Measurements from ENCODE around the gene STARD9. TPM values are rescaled to one million over a fixed set of nuclear protein-coding genes. Genes with fewer than 3 reads are reported as not detected.

STARD9 gene
- total and polyA plus RNA-seq, 2 of the 13 experiments (the other 11 are each of a cell fraction or from before 2014, with no cell fraction given) = 5.3 to 7.5 TPM

DNA sequence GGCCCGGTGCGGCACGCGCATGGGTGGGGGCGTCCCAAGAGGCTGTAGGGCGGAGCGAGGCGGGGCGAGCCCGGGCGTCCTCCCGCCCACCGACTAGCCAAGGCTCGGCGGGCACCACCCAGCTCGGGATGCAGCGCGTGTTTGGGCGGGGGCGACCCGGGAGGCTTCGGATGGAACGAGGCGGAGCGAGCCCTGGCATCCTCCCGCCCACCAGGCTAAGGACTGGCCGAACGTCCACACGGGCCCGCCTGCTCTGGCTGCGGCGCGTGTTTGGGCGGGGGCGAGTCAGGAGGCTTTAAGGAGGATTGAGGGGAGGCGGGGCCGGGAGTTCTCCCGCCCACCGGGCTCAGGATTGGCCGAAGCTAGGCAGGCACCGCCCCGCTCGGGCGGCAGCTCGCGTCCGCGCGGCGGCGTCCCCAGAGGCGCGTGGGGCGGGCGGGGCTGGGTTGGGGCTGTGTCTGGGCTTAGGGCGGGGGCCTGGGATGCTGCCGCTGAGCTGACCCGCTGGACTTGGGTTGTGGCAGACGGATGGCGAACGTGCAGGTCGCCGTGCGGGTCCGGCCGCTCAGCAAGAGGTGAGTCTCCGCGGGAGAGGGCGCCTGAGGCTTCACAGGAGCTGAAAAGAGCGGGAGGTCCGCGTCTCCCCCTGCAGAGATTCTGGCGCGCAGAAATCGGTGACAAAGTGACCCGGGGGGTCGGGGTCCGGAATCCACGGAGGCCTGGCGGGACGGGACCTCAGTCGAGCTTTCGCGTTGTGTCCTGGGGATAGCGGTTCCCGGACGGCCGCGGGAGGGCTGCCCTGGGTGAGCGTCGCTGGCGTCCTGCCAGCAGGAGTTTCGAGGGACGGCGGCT lies at the start of gene STARD9 (continued):
- TF ChIP-seq, protein P1, sequence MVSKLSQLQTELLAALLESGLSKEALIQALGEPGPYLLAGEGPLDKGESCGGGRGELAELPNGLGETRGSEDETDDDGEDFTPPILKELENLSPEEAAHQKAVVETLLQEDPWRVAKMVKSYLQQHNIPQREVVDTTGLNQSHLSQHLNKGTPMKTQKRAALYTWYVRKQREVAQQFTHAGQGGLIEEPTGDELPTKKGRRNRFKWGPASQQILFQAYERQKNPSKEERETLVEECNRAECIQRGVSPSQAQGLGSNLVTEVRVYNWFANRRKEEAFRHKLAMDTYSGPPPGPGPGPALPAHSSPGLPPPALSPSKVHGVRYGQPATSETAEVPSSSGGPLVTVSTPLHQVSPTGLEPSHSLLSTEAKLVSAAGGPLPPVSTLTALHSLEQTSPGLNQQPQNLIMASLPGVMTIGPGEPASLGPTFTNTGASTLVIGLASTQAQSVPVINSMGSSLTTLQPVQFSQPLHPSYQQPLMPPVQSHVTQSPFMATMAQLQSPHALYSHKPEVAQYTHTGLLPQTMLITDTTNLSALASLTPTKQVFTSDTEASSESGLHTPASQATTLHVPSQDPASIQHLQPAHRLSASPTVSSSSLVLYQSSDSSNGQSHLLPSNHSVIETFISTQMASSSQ (IDR thresholded peaks at IDR 0.05; ENCODE audit: low read depth) = no peak
- TF ChIP-seq, protein P1 (CRISPR knock-in tag; IDR thresholded peaks at IDR 0.05; ENCODE audit: borderline replicate concordance) = no peak
- TF ChIP-seq MEIS2 (CRISPR knock-in tag; IDR thresholded peaks at IDR 0.05) = peak; percentile 56; the same call in 1 of the 2 replicates
- TF ChIP-seq PAF1 (CRISPR knock-in tag; IDR thresholded peaks at IDR 0.05) = no peak
- TF ChIP-seq FOXA1 (IDR thresholded peaks at IDR 0.05) = no peak
- TF ChIP-seq FOXA1 (CRISPR knock-in tag; IDR thresholded peaks at IDR 0.05) = 0 out of 2 replicates have a peak, but pooled peaks have one; percentile 30
- no peak for TF ChIP-seq JDP2 (CRISPR knock-in tag; IDR thresholded peaks at IDR 0.05; ENCODE audit: borderline replicate concordance)
- TF ChIP-seq, protein P2, sequence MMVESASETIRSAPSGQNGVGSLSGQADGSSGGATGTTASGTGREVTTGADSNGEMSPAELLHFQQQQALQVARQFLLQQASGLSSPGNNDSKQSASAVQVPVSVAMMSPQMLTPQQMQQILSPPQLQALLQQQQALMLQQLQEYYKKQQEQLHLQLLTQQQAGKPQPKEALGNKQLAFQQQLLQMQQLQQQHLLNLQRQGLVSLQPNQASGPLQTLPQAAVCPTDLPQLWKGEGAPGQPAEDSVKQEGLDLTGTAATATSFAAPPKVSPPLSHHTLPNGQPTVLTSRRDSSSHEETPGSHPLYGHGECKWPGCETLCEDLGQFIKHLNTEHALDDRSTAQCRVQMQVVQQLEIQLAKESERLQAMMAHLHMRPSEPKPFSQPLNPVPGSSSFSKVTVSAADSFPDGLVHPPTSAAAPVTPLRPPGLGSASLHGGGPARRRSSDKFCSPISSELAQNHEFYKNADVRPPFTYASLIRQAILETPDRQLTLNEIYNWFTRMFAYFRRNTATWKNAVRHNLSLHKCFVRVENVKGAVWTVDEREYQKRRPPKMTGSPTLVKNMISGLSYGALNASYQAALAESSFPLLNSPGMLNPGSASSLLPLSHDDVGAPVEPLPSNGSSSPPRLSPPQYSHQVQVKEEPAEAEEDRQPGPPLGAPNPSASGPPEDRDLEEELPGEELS (CRISPR knock-in tag; IDR thresholded peaks at IDR 0.05) = no peak; the same call in 1 of the 2 replicates
- peak; percentile 5 for TF ChIP-seq ZNF670 (CRISPR knock-in tag; IDR thresholded peaks at IDR 0.05; ENCODE audit: borderline replicate concordance)
- TF ChIP-seq PHF21A (CRISPR knock-in tag; IDR thresholded peaks at IDR 0.05) = peak; percentile 3; the same call in 1 of the 2 replicates
- TF ChIP-seq ISL2 (CRISPR knock-in tag; IDR thresholded peaks at IDR 0.05) = no peak
- TF ChIP-seq, protein P3, sequence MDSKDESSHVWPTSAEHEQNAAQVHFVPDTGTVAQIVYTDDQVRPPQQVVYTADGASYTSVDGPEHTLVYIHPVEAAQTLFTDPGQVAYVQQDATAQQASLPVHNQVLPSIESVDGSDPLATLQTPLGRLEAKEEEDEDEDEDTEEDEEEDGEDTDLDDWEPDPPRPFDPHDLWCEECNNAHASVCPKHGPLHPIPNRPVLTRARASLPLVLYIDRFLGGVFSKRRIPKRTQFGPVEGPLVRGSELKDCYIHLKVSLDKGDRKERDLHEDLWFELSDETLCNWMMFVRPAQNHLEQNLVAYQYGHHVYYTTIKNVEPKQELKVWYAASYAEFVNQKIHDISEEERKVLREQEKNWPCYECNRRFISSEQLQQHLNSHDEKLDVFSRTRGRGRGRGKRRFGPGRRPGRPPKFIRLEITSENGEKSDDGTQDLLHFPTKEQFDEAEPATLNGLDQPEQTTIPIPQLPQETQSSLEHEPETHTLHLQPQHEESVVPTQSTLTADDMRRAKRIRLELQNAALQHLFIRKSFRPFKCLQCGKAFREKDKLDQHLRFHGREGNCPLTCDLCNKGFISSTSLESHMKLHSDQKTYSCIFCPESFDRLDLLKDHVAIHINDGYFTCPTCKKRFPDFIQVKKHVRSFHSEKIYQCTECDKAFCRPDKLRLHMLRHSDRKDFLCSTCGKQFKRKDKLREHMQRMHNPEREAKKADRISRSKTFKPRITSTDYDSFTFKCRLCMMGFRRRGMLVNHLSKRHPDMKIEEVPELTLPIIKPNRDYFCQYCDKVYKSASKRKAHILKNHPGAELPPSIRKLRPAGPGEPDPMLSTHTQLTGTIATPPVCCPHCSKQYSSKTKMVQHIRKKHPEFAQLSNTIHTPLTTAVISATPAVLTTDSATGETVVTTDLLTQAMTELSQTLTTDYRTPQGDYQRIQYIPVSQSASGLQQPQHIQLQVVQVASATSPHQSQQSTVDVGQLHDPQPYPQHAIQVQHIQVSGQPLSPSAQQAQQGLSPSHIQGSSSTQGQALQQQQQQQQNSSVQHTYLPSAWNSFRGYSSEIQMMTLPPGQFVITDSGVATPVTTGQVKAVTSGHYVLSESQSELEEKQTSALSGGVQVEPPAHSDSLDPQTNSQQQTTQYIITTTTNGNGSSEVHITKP (CRISPR knock-in tag; IDR thresholded peaks at IDR 0.05; ENCODE audit: low read depth) = peak; percentile 48
- TF ChIP-seq ARNTL (CRISPR knock-in tag; IDR thresholded peaks at IDR 0.05) = peak; percentile 88
- TF ChIP-seq, protein P4, sequence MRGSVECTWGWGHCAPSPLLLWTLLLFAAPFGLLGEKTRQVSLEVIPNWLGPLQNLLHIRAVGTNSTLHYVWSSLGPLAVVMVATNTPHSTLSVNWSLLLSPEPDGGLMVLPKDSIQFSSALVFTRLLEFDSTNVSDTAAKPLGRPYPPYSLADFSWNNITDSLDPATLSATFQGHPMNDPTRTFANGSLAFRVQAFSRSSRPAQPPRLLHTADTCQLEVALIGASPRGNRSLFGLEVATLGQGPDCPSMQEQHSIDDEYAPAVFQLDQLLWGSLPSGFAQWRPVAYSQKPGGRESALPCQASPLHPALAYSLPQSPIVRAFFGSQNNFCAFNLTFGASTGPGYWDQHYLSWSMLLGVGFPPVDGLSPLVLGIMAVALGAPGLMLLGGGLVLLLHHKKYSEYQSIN (CRISPR knock-in tag; IDR thresholded peaks at IDR 0.05; ENCODE audit: borderline replicate concordance) = no peak
- TF ChIP-seq SRY (CRISPR knock-in tag; IDR thresholded peaks at IDR 0.05) = 0 out of 2 replicates have a peak, but pooled peaks have one; percentile 59
- no peak for TF ChIP-seq ZNF543 (CRISPR knock-in tag; IDR thresholded peaks at IDR 0.05)
- TF ChIP-seq CC2D1A (CRISPR knock-in tag; IDR thresholded peaks at IDR 0.05) = no peak
- TF ChIP-seq ETV6 (CRISPR knock-in tag; conservative IDR thresholded peaks at IDR 0.05) = no peak; the same call in 1 of the 2 replicates
- no peak; the same call in 1 of the 2 replicates for TF ChIP-seq ESRRA (CRISPR knock-in tag; IDR thresholded peaks at IDR 0.05; ENCODE audit: low read depth)
